ENCODE measurements around the gene SCTR. TPM values are rescaled to one million over a fixed set of nuclear protein-coding genes. Genes with fewer than 3 reads are reported as not detected.

The SCTR gene
- total RNA-seq, 4 donors from 2014 or later: not detected

DNA sequence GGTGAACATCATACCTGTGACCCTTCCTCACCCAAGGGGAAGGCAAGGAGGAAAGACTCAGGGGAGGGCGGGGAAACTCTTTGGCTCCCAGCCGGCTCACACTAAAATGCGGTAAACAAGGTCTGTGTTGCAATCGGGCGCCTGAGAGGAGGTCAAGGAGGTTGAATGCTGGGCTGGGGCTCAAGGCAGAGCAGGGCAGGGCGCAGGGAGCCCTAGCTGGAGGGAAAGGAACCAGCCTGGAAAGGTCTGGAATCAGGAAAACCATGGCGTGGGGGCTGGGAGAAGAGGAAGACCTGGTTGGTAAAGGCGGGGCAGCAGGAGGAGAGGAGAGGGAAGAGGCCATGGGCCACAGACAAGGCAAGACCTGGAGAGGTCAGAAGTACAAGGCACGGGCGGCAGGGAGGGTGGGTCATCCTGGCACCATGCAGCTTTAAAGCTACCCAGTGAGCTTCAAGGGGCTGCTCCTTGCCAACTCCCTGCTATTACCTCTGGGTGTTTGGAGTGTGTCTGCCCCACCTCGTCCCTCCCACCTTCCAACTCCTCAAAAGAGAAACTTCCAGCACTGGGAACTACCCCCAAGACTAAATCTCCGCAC, 97.4 kb downstream of the SCTR start:
- TF ChIP-seq, protein P1, sequence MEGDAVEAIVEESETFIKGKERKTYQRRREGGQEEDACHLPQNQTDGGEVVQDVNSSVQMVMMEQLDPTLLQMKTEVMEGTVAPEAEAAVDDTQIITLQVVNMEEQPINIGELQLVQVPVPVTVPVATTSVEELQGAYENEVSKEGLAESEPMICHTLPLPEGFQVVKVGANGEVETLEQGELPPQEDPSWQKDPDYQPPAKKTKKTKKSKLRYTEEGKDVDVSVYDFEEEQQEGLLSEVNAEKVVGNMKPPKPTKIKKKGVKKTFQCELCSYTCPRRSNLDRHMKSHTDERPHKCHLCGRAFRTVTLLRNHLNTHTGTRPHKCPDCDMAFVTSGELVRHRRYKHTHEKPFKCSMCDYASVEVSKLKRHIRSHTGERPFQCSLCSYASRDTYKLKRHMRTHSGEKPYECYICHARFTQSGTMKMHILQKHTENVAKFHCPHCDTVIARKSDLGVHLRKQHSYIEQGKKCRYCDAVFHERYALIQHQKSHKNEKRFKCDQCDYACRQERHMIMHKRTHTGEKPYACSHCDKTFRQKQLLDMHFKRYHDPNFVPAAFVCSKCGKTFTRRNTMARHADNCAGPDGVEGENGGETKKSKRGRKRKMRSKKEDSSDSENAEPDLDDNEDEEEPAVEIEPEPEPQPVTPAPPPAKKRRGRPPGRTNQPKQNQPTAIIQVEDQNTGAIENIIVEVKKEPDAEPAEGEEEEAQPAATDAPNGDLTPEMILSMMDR (IDR thresholded peaks at IDR 0.05; ENCODE audit: low read depth): no peak

DNA sequence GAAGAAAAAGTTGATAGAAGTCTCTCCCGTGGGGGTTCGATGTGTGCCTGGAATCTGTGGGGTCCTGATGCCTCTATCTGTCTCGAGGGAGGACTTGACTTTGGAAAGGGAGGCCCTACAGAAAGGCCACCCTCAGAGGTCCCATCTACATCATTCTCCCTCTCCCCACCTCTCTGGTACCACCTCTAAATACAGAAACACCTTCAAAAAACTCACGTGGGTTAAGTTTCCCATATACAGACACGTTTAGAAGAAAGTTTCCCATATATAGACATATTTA, 97.9 kb downstream of the SCTR start:
- TF ChIP-seq, protein P1 (IDR thresholded peaks at IDR 0.05; ENCODE audit: low read depth): no peak

DNA sequence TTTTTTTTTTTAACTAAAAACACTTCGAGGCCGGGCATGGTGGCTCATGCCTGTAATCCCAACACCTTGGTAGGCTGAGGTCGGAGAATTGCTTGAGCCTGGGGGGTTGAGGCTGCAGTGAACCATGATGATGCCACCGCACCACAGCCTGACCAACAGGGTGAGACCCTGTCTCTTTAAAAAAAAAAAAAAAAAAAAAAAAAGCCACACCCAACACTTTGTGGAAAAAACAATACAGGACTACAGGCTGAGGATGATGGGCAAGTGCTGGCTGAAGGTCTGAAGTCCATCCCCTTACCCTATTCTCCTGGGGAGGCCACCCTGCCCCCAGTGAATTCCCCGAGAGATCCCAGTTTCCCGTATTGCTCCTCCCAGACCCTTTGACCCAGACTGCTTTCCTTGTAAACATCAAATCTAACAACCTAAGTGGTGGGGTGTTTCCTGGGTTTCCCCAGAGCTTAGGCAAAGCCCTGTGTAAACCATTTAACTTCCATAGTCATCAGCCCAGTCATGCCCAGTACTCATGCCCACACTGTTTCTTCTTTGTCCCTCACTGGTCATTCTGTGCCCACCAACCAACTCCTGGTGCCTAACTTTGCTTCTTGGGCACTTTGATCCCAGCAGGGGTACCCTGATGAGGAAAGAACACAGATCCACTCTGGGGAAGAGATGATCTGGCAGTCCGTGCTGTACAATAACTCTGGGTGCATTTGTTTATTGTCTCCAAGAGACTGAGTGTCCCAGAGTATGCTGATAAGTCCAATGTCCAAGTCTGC, 98.5 kb downstream of the SCTR start:
- TF ChIP-seq, protein P1 (IDR thresholded peaks at IDR 0.05; ENCODE audit: low read depth): no peak

- TF ChIP-seq, protein P1 (IDR thresholded peaks at IDR 0.05; ENCODE audit: low read depth): no peak
Measured at GRCh38 chr2:119425119-119425405, 99.2 kb downstream of the SCTR start.

- TF ChIP-seq, protein P1 (IDR thresholded peaks at IDR 0.05; ENCODE audit: low read depth): no peak
Measured at GRCh38 chr2:119424284-119425118, 99.8 kb downstream of the SCTR start.

- TF ChIP-seq, protein P1 (IDR thresholded peaks at IDR 0.05; ENCODE audit: low read depth): no peak
Measured at GRCh38 chr2:119423811-119424210, 100.5 kb downstream of the SCTR start.

DNA sequence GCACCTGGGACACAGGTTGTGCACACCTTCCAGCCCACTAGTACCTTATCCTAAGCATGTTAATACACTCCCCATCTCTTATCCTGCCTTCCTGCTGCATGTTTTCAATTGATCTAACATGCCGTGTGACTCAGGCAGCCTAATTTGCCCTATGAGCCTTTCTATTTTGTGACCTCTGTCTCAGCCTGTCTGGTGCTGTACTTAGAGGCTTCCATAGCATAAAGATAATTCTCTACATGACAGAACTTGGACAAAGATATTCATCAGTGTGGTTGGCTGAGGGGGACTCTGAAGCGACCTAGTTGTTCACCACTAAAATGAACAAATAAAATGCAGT, 101.2 kb downstream of the SCTR start:
- TF ChIP-seq, protein P1 (IDR thresholded peaks at IDR 0.05; ENCODE audit: low read depth): no peak

All from subcutaneous adipose tissue (tissue), 4 donors.